Hematopoietic multipotent progenitor cell treated with erythropoietin and hydrocortisone succinate and interleukin-3 and kit ligand, for 17 days (in vitro differentiated cells): ENCODE measurements around the gene BDH2.

Experiments used
- DNase-seq: peaks from one replicate; pipeline ENCODE4 v3.0.0-alpha.2; 2015; ENCODE audit warnings: low spot score

BDH2 gene

DNA sequence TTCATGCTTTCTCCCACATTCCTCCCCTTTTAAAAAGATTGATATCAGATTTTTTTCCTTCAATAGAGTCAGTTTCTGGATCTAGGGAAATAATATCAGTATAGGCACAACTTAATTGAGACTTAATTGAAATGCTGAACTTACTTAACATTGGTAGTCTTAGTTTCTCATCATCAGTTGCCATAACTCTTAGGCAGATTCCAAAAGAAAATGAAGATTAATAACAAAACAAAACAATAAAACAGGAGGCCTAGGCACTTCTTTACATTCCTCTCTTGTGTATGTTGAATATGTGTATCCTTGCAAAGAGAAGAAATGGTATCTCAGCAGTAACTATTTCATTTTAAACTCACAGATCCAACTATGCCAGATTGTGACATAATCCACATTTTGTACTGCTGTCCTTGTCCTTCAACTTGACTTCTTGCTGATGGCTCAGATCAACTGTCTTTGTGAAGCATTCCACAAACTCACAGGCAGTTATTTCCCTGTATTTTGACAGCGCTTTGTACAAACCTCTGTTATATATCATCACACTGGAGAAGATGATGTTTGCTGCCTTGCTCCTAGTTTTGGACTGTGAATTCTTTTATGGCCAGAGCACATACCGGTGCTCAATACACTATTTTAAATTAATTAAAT lies 14.0 kb downstream of the BDH2 start:
- DNase-seq = no peak

DNA sequence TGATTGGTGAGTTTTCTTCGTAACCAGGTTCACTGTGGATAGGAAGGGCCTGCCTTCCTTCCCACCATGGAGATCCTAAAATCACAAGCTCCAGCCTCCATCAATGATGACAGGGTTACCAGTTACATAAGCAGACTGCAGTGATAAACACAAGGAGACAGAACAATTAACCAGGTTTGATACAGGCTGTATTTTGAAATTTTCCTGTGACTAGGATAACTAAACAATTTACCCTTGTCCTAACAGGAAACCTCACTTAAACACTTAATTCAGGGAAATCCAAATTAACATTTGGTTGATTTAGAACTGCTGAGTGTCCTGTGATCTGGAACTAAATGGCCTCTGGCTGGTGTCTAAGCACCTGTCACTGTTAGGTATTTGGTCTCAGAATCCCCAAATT lies 20.0 kb downstream of the BDH2 start:
- no peak for DNase-seq

DNA sequence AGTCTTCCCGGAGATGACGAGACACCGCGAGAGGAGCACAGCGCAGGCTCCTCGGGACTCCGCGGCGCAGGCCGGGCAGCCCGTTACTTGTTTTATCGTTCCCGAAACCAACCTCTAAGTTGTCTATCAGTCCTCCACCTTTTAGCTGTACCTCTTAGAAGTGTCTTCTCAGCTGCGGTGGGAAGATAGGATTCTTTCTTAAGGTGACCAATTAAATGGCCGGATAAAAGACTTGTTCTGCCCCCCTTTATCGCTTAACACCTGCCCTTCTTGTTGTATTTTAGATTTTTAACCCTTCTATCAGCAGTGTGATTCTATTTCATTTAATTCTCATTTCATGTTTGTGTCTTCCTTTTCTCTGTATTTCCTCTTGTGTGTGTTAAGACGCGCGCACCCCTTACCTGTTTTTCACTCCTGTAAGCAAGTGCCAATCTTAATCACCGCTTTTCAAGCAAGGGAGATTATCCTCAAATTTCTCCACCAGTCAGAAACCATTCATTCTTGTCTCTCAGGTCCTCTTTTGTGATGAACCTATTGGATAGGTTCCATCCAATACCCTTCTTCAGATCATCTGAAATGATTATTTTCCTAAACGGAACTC lies 22.8 kb downstream of the BDH2 start, which contains the start of gene SLC9B2:
Gene SLC9B2 (minus strand): TSS at position 15 of the 601 bp plus-strand sequence. CDS start 9,211 bp downstream, outside the sequence.
- DNase-seq = no peak

DNA sequence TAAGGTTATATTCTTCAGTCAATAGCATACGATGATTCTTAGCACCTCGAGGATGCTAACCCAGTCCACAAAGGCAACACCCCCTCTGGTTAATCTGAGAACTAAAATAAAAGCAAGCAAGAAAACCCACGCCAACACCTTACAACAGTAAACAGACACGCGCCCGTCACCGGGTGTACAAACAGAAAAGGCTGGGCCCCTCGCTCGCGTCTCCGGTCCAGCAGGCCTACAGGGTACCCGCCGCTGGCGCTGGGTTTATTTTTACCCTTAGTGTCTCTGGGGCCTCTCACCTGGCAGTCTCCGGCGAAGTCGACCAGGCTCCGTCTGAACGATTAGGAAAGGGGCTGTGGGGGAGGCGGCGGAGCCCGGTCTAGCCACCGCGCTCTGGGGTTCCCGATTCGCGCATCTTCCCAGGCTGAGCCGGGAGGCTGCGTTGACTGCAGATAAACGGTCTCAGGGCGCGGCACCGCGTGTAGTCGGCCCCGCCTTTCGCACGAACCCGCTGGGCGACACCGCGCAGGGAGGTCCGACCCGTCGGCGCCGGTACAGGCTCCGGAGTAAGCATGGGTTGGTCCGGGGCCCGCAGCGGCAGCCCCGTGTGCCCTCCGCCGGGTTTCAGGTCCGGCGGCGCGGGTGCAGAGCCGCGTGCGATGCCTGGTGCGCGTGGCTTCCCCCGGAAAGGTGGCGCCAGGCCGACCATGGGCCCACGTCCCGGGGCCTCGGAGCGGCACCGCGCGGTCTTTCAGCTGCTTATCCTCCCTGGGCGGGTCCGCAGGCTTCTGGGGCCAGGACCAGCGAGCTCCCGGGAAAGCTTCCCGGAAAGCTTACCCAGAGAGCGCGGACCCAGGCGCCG lies 23.5 kb downstream of the BDH2 start:
- peak; percentile 71 for DNase-seq

DNA sequence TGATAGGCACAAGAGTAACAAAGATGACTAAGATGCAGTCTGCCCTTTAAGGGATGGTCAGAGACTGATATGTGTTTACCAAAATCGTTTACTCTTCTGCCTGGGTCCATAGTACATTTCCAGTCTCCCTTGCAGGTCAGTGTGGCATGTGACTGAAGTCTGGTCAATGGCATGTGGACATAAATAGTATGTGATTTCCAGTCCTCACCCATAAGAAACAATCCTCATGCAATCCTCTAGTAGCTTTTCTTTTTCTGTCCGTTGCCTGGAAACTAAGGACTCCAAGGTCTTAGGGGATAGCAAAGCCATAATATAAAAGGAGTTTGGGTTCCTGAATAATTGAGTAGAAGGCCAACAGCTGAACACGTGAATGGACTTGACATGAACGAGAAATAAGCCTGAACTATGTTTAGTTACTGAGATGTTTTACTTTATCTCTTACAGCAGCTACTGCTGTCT lies 24.2 kb downstream of the BDH2 start:
- no peak for DNase-seq

DNA sequence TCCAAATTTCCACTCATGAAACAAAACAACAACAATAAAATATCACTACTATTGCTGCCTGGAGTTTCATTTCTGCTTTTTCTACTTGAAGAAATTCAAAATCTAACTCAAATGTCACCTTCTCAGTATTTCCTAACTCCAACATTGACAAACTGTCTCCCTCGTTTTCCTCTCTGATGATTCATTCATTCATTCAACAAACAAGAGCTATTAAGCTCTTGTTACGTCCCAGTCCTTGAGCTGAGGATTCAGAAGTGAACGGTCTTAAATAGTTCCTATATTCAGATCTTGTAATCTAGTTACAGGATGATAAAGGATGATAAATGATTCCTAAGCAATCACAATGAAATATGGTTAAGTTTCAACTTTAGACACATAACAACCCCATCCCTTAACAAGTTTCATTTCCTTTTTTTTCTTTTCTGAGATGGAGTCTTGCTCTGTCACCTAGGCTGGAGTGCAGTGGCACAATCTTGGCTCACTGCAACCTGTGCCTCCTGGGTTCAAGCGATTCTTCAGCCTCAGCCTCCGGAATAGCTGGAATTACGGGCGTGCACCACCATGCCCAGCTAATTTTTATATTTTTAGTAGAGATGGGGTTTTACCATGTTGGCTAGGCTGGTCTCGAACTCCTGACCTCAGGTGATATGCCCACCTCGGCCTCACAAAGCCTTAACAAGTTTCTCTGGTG lies 24.7 kb downstream of the BDH2 start:
- DNase-seq = no peak

DNA sequence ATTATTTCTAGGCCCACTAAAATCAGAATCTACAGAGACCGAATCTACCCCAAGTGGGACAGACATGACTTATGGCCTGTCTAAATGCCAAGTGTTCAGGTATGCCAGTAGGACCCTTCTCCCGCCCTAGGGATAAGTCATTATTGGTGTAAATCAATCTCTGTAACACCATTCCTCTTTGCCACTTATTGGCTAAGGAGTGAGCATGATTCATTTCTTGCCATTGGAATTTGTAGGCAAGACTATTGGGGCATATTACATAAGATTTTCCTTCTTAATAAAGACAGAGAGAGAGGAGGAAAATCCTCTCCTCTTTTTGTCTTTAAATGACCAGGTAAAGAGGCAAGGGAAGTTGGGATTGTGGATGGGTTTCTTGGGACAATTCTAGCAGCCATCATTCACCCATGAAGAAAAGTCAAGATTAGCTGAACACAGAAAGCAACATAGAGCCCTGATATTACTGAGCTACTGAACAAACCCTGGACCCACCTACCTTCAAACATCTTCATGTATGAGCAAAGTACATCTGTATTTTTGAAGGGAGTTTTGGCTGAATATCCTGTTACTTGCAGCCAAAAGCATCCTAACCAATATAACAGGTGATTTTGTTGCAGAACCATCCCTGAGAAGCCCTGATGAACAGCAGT lies 25.7 kb downstream of the BDH2 start:
- no peak for DNase-seq

DNA sequence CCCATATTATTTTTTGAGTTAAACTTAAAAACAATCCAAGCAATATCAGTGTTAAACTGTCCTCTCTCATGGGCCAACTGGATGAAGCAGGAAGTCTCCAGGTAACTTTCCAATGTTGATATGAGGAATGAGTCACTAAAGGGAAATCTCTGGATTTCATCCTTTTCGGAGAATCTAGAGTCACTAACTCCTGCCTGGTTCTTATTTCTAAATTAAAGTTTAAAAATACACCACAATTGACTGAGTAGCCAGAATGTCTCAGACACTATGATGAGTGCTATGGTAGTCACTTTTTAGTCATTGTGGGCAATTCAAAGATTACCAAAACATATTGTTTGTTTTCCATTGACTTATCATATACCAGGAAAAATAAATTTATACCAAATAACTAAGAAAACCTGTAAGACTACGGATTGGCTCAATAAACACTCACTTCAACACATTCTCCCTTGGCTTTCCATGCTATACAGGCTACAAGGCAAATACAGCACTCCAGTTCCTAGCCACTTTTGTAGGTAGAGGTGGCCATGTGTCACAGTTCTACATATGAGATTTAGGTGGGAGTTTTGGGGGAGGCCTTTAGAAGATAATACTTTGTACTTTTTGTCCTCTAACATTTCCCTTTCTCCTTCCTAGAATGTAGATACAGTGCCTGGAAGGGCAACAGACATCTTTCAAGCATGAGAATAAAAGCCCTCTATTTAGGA lies 31.6 kb downstream of the BDH2 start:
- DNase-seq = no peak

DNA sequence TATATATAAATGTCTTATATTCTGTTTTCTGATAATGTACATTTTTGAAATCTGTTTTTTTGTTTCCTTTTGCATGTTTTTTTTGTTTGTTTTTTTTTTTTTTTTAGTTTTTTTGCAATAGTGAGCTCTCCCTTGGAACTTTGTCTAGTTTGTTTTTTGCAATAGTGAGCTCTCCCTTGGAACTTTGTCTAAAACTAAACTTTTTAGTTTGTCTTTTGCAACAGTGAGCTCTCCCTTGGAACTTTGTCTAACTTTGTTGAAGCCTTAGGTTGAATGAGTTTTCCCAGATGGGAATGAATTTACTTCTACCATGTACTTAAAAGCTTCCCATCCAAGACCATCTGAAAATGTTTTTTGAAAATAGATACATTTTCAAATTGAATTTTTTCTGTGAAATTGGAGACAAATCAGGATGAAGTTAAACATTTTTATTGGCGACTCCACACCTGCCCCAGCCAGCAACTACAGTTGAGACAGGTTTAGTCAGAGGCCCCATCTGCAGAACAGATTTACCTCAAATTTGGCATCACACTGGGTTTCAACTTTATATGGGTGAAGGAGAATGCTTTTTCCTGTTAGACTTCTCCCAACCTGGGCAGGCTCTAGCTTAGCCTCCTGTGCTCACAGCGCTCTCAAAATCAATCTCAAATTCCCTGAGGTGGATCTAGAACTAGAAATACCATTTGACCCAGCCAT lies 39.0 kb downstream of the BDH2 start:
- DNase-seq = no peak

DNA sequence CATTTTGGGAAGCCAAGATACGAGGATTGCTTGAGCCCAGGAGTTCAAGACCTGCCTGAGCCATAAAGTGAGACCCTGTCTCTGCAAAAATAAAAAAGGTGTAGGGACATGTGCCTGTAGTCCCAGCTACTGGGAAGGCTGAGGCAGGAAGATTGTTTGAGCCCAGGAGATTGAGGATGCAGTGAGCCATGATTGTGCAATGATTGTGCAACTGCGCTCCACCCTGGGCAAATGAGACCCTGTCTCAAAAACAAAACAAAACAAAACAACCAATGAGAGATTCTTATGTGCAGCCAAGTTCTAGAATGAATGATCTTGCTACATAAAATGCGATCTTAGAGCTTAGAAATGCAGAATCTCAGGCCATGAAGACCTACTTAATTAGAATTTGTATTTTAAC lies 45.6 kb downstream of the BDH2 start:
- no peak for DNase-seq

DNA sequence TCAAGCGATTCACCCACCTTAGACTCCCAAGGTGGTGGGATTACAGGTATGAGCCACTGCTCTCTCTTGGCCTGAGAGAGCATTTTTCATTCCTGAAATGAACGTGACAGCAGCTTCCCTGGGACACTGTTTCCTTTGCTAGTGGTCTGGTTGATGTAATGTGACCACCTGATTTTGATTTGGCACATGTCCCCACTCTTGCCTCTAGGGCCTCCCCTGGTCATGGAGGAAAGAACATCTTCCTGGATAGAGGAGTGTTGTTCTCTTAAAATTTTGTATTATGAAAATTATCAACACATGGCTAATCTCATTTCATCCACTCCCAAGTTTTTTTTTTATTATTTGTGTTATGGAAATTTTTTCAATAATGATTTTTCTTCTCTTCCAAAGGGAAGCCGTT lies 46.9 kb downstream of the BDH2 start:
- DNase-seq = no peak

DNA sequence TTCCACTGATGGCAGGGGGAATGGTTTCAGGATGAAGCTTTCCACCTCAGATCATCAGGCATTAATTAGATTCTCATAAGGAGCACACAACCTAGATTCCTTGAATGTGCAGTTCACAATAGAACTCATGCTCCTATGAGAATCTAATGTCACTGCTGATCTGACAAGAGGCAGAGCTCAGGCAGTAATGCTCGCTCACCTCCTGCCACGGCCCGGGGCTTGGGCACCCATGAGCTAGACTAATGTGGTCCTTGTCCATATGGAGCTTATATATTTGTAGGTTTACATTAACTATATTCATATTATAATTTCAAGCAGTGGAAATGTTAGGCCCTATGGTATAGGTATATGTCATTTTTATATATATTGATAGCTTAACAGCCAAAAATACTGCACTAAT lies 47.5 kb downstream of the BDH2 start:
- DNase-seq = no peak

DNA sequence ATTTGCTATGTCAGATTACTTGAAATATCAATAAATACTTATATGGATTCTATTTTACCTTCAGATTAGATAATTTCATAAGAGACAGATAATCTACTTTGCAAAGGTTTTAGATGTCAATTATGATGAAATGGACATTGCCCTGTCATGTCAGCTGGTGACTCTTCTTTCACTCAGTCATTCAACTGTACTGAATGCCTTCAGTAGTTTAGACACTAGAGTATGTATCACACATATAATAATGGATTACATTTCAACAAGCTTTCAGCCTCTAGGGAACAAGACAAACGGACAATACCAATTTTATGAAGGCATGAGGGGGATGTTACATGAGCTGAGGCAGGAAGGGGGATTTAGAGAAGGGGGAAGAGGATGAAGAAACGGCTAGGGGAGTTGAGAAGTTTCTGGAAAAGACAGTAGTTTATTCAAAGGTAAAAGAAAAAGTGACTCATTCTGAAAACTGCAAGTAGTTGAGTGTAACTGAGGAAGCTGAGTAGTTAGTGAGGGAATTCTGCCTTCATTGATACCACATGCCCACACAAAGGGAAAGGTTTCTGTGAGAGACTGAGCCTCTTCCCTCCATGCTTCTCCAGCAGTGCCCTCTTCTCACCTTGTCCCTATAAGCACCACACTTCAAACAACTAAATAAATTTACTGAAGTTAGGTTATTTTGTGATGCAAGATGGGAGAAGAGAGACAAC lies 48.7 kb downstream of the BDH2 start:
- DNase-seq = no peak

DNA sequence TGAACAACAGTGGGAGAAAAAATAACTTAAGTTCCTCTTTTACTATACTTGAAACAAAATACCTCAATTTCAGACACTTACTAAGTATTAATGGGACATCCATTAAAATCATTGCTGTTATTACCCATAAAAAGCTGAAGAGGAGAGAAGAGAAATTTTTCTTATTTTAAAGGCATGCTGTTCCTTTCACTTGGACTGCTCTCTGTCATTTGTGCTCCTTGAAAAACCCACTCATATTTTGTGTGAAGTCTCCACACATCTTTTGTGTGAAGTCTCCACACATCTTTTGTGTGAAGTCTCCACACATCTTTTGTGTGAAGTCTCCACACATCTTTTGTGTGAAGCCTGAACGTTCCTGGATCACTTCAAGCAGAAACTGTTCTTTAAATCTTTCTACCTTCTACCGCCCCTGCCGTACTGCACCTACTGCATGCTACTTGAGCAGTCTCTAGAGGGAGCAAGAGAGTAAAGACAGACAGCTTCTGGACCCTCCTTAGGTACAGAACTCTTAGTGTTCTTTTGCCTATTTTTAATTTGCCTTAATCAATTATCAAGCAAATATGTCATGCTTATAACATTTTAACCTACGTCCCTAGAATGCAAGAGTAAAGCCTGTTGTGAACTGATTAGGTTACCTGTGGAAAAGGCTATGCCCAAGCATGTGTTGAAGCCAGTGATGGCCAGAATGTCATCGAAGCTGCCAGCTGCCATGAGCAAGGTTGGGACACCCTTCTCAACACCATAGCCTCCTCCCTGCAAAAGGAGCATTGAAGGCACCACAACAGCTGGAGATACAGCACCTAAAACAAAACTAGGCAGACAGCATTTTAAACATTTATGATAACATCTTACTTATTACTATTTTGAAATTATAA lies 53.0 kb downstream of the BDH2 start:
- DNase-seq = peak; percentile 63

DNA sequence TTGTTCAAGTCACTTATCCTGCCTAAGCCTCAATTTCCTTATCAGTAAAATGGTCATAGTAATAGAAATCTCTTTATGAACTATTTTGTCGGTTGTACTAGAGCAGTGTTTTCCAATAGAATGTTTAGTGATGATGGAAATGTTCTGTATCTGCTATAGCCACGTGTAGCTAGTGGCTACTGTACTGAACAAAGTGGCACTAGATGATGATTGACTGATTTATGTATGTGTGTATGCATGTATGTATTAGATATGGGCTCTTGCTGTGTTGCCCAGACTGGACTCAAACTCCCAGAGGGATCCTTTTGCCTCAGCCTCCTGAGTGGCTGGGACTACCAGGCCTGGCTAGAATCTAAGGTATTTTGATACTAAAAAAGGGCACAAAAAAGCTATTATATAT lies 55.5 kb downstream of the BDH2 start:
- no peak for DNase-seq

DNA sequence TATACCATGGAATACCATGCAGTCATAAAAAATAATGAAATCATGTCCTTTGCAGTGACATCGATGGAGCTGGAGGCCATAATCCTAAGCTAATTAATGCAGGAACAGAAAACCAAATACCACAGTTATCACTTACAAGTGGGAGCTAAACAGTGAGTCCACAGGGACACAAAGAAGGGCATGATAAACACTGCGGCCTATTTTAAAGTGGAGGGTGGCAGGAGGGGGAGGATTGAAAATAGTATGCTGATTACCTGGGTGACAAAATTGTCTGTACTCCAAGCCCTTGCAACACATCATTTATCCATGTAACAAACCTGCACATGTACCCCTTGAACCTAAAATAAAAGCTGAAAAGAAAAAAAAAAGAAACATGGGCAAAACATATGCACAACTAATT lies 63.5 kb downstream of the BDH2 start:
- DNase-seq = no peak

DNA sequence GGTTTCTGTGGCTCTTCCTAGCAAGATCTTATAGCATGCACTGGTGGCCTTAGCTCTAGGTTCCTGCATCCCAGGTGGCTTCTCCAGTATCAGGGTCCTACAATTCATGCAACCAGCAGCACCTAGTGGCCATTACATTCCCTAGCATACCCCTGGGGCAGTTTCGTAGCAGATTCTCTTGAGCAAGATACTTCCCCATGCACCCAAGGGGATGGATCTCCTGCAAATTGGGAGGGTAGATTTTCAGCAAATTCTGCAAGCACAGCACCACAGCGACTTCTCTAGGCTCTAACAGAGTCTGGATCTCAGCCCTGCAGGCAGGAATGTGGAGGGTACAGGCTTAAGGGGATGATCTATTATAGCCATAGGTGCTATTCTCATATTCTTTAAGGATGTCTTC lies 67.1 kb downstream of the BDH2 start:
- DNase-seq = peak; percentile 65

DNA sequence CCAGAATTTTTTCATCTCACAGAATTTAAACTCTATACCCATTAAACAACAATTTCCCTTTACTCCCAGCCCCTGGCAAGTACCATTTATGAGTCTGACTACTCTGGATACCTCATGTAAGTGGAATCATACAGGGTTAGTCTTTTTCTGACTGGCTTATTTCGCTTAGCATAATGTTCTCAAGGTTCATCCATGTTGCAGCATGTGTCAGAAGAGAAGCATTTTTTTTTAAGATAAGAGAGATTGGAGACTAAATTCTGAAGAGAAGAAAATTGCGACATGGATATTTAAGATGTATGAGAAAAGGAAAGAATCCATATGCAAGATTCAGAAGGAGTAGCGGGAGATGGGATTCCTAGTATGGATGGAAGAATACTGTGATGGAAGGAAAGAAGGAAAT lies 68.8 kb downstream of the BDH2 start:
- DNase-seq = no peak

DNA sequence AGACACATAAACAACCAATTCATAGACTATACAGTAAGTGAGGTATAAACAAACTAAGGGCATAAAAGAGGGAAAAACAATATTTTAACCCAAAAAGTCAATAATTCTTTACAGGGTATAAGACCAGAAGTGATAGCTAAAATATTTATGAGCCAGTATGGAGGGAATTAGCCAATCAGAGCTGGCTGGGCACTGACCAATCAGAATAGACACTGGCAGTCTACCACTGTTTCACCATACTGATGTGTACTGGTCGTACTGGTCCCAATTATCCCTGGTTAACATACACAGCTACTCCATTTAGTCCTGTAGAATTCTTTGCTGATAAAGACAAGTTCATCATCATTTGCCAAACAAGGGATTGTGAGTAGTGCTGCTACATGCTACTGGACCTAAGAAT lies 70.3 kb downstream of the BDH2 start:
- no peak for DNase-seq
